Stimulated activated CD4-positive, alpha-beta T cell treated with anti-CD3 and anti-CD28 coated beads, TNF-alpha, amount 100 ng/mL, for 1 hour (primary cell): Measurements from ENCODE around the gene ESYT2.
"Not testable (repeated sequence)": the region's sequence is repeated elsewhere in the genome, so short reads cannot be mapped to it uniquely, and the experiment has no call there.

Experiments used
- DNase-seq, 3 donors: peaks; one replicate each; pipeline ENCODE4 v3.0.0-alpha.2; 2020; ENCODE audit warnings: low read depth in 3 of 3, low spot score in 1 of 3

The ESYT2 gene

GRCh38 chr7:158727690-158728089, 101.6 kb downstream of the ESYT2 start:
- DNase-seq, result no peak

- no peak for DNase-seq
Measured at GRCh38 chr7:158726277-158726807, 103.0 kb downstream of the ESYT2 start.

- DNase-seq, result no peak
Measured at GRCh38 chr7:158725506-158725800, 103.9 kb downstream of the ESYT2 start.

GRCh38 chr7:158724658-158725505, 104.4 kb downstream of the ESYT2 start:
- no peak for DNase-seq

- no peak for DNase-seq
Measured at GRCh38 chr7:158723714-158724385, 105.5 kb downstream of the ESYT2 start.

GRCh38 chr7:158723266-158723665, 106.0 kb downstream of the ESYT2 start:
- DNase-seq, result no peak

- DNase-seq, result no peak
Measured at GRCh38 chr7:158722574-158723237, 106.6 kb downstream of the ESYT2 start.

GRCh38 chr7:158720112-158720511, 109.2 kb downstream of the ESYT2 start:
- no peak for DNase-seq

GRCh38 chr7:158716802-158717201, 112.5 kb downstream of the ESYT2 start:
- no peak for DNase-seq

- DNase-seq, result no peak
Measured at GRCh38 chr7:158710651-158711102, 118.6 kb downstream of the ESYT2 start.

- DNase-seq, result no peak
Measured at GRCh38 chr7:158707610-158708009, 121.7 kb downstream of the ESYT2 start.

GRCh38 chr7:158706710-158707590, 122.4 kb downstream of the ESYT2 start:
- no peak for DNase-seq

GRCh38 chr7:158706273-158706704, 123.0 kb downstream of the ESYT2 start:
- DNase-seq, result no peak

GRCh38 chr7:158705234-158705850, 124.0 kb downstream of the ESYT2 start:
- no peak for DNase-seq

GRCh38 chr7:158704524-158705233, 124.6 kb downstream of the ESYT2 start, which contains the start of gene NCAPG2:
Gene NCAPG2 (minus strand): TSS chr7:158704804. CDS start chr7:158701899, 2,905 bp downstream.
- peak; percentile 96 to 98 (median 97) for DNase-seq

- not testable (repeated sequence) for DNase-seq
Measured at GRCh38 chr7:158703679-158704523, 125.4 kb downstream of the ESYT2 start.

GRCh38 chr7:158702944-158703343, 126.4 kb downstream of the ESYT2 start:
- DNase-seq, result no peak

- DNase-seq, result no peak
Measured at GRCh38 chr7:158702196-158702595, 127.1 kb downstream of the ESYT2 start.

GRCh38 chr7:158700008-158700407, 129.3 kb downstream of the ESYT2 start:
- DNase-seq, result no peak
